Stimulated activated CD8-positive, alpha-beta memory T cell treated with anti-CD3 and anti-CD28 coated beads, Interleukin-2, amount 100 ng/mL, for 1 hour (primary cell): Measurements from ENCODE around the gene MAGEC3.

Experiments used
- DNase-seq, 2 donors: peaks; one replicate each; pipeline ENCODE4 v3.0.0-alpha.2; 2020; ENCODE audit warnings: low read depth in 2 of 2

Gene MAGEC3

DNA sequence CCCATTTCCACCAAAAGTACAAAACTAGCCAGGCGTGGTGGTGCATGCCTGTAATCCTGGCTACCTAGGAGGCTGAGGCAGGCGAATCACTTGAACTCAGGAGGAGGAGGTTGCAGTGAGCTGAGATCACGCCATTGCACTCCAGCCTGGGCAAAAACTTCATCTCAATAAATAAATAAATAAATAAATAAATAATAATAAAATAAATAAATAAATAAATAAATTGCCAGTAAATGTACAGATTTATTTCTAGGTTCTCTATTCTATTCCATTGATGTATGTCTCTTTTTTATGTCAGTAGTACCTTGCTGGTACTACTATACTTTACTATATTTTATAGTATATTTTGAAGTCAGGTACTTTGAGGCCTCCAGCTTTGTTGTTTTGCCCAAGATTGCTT lies 109.2 kb downstream of the MAGEC3 start:
- DNase-seq: no peak
